ENCODE data around the gene DGKB.

- TF ChIP-seq CTCF (IDR thresholded peaks at IDR 0.05; ENCODE audit: control extremely low read depth in 1 of 3, insufficient read depth in 1 of 3, low read depth in 1 of 3, low read length in 3 of 3) (no peak), POLR2A (IDR thresholded peaks at IDR 0.05; ENCODE audit: control extremely low read depth in 1 of 2, low read depth in 2 of 2, low read length in 2 of 2) (no peak), SIN3A (conservative IDR thresholded peaks at IDR 0.05 in 1 of 2, IDR thresholded peaks at IDR 0.05 in 1 of 2; ENCODE audit: low read depth in 1 of 2, low read length in 2 of 2) (no peak), ZNF274 (IDR thresholded peaks at IDR 0.05; ENCODE audit: borderline replicate concordance, extremely low read depth, low read length) (no peak), MAX (IDR thresholded peaks at IDR 0.05) (no peak), GABPA (IDR thresholded peaks at IDR 0.05; ENCODE audit: borderline replicate concordance, insufficient read depth, low read length) (no peak)
These were observed 674.2 kb downstream of the DGKB start for GRCh38 chr7:14228341-14228740.

Data from H1 (cell line).